HL-60/S4 treated with retinoic acid at 250 ng/mL for 4 days and 3 days (cell line): ENCODE results near the gene ADGRE1.

ENCODE experiments used
- in situ Hi-C: fragments of 300-500 bp; cut with MboI; formaldehyde crosslinking; loops from 2 replicates; pipeline ENCODE4 v1.7.0; 2022; ENCODE audit warnings: low sequenced_read_pairs

The ADGRE1 gene

GRCh38 chr19:6873708-6874431 is 13.5 kb upstream of the ADGRE1 start:
- in situ Hi-C loops: no loop called here

- in situ Hi-C loops: no loop called here
Observed at GRCh38 chr19:6875218-6875617, 12.2 kb upstream of the ADGRE1 start.

- in situ Hi-C loops: no loop called here
Observed at GRCh38 chr19:6876748-6877147, 10.6 kb upstream of the ADGRE1 start.

GRCh38 chr19:6877766-6878165 is 9.6 kb upstream of the ADGRE1 start:
- in situ Hi-C loops: no loop called here

GRCh38 chr19:6886277-6886897 is 992 bp upstream of the ADGRE1 start:
- in situ Hi-C loops: no loop called here

GRCh38 chr19:6888967-6889366 is 1.6 kb downstream of the ADGRE1 start:
- in situ Hi-C loops: no loop called here

- in situ Hi-C loops: no loop called here
Observed at GRCh38 chr19:6890401-6890913, 3.1 kb downstream of the ADGRE1 start.

GRCh38 chr19:6890938-6891337 is 3.6 kb downstream of the ADGRE1 start:
- in situ Hi-C loops: no loop called here

- in situ Hi-C loops: no loop called here
Observed at GRCh38 chr19:6891761-6892385, 4.5 kb downstream of the ADGRE1 start.

GRCh38 chr19:6894313-6894712 is 6.9 kb downstream of the ADGRE1 start:
- in situ Hi-C loops: no loop called here

GRCh38 chr19:6903446-6903845 is 16.1 kb downstream of the ADGRE1 start:
- in situ Hi-C loops: no loop called here

GRCh38 chr19:6906559-6907060 is 19.2 kb downstream of the ADGRE1 start:
- in situ Hi-C loops: no loop called here

GRCh38 chr19:6911523-6911922 is 24.1 kb downstream of the ADGRE1 start:
- in situ Hi-C loops: no loop called here

- in situ Hi-C loops: no loop called here
Observed at GRCh38 chr19:6914321-6914720, 26.9 kb downstream of the ADGRE1 start.

GRCh38 chr19:6916952-6917351 is 29.6 kb downstream of the ADGRE1 start:
- in situ Hi-C loops: no loop called here

GRCh38 chr19:6925386-6925785 is 38.0 kb downstream of the ADGRE1 start:
- in situ Hi-C loops: no loop called here

GRCh38 chr19:6925801-6926751 is 38.7 kb downstream of the ADGRE1 start:
- in situ Hi-C loops: no loop called here

- in situ Hi-C loops: no loop called here
Observed at GRCh38 chr19:6930190-6930589, 42.8 kb downstream of the ADGRE1 start.

- in situ Hi-C loops: no loop called here
Observed at GRCh38 chr19:6935069-6935468, 47.7 kb downstream of the ADGRE1 start.

- in situ Hi-C loops: no loop called here
Observed at GRCh38 chr19:6935618-6936017, 48.2 kb downstream of the ADGRE1 start.

- in situ Hi-C loops: no loop called here
Observed at GRCh38 chr19:6945733-6946132, 58.4 kb downstream of the ADGRE1 start.
